Esophagus (tissue), 2 donors: Measurements from ENCODE around the gene COBL. TPM values are rescaled to one million over a fixed set of nuclear protein-coding genes. Genes with fewer than 3 reads are reported as not detected.

ENCODE experiments used
- H3K27ac ChIP-seq, 2 donors: one replicate each; pipeline ENCODE4 v1.5.1; 2013; ENCODE audit warnings: low read depth in 2 of 2, mild to moderate bottlenecking in 2 of 2, inconsistent platforms in 1 of 2, low read length in 1 of 2, moderate library complexity in 1 of 2
- H3K27me3 ChIP-seq, 2 donors: one replicate each; pipeline ENCODE4 v1.6.1; 2013; ENCODE audit warnings: low read length in 2 of 2, control low read depth in 1 of 2, mild to moderate bottlenecking in 1 of 2; ENCODE audit not compliant: insufficient read depth in 2 of 2, control insufficient read depth in 1 of 2
- H3K36me3 ChIP-seq, 2 donors: one replicate each; pipeline ENCODE4 v1.6.1; 2013; ENCODE audit warnings: low read length in 1 of 2; ENCODE audit not compliant: control insufficient read depth in 2 of 2, insufficient read depth in 2 of 2
- H3K4me1 ChIP-seq, 2 donors: one replicate each; pipeline ENCODE4 v1.6.1; 2013; ENCODE audit warnings: low read length in 1 of 2; ENCODE audit not compliant: control insufficient read depth in 2 of 2, insufficient read depth in 2 of 2
- H3K4me3 ChIP-seq, 2 donors: one replicate each; pipeline ENCODE4 v1.5.1; 2013; ENCODE audit warnings: low read length in 2 of 2, mild to moderate bottlenecking in 2 of 2, low read depth in 1 of 2, moderate library complexity in 1 of 2
- H3K9me3 ChIP-seq, 2 donors: one replicate each; pipeline ENCODE4 v1.6.1; 2013; ENCODE audit warnings: mild to moderate bottlenecking in 2 of 2, low read depth in 1 of 2, low read length in 1 of 2, moderate library complexity in 1 of 2; ENCODE audit not compliant: control insufficient read depth in 2 of 2, insufficient read depth in 1 of 2
- WGBS, 2 donors: extraction: QIAGEN DNeasy Blood & Tissue Kit; methylation state at CpG; one replicate each; pipeline ENCODE4 v1.1.7; 2013; 5-methylcytosine and 5-hydroxymethylcytosine counted together
- polyA plus RNA-seq, 2 donors: library from polyadenylated mRNA; stranded (reverse); fragments of 200-250 nt; gene quantifications; one replicate each; pipeline ENCODE4 v1.2.3, GENCODE V29; 2013
- donor health status: healthy with polysubstance abuse.
- donor health status: Bipolar disorder and iron deficiency.

Gene COBL
- polyA plus RNA-seq, 2 donors, result 3.6 to 6.1 TPM

DNA sequence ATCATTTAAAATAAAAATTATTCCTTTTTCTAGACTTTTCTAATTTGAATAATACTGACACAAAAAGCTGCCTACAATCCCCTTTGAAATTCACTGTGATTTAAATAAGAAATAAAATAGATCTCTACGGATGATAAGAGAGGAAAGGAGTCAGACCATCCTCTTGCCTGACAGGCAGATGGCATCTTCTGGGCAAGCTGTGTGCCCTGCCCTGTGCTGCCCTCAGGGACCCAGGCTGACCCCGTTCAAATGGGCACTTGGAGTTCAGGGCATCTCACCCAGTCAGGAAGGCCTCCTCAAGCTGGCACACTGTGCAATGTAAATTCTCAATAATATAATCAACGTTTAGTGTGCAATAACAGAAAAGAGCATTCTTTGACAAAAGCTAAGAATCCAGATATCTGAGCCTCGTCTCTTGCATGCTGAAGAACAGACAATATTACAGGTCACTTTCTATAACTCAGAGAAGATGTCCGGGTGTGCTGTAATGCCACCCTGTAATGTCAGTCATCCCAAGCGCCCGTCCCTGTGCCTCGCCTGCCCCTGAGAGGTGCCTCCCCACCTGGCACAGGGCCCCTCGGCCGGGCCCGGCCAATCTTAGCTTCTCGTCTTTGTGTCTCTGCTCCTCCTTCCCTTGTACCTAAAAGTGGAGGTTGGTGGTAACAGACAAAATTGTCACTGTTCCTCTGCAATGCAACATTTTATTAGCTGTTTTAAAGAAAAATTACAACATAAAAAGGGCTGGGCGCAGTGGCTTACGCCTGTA is 263.3 kb downstream of the COBL start:
- 89% methylated on average over 14 of the region's 14 CpGs for WGBS, 2 donors
- H3K27ac ChIP-seq, result no peak overlapping the region
- no peaks in the 10 kb centered on the region for H3K9me3 ChIP-seq
- no peaks in the 10 kb centered on the region for H3K4me1 ChIP-seq
- no peaks in the 10 kb centered on the region for H3K27me3 ChIP-seq
- no peaks in the 10 kb centered on the region for H3K36me3 ChIP-seq
- H3K4me3 ChIP-seq, result no peak overlapping the region

DNA sequence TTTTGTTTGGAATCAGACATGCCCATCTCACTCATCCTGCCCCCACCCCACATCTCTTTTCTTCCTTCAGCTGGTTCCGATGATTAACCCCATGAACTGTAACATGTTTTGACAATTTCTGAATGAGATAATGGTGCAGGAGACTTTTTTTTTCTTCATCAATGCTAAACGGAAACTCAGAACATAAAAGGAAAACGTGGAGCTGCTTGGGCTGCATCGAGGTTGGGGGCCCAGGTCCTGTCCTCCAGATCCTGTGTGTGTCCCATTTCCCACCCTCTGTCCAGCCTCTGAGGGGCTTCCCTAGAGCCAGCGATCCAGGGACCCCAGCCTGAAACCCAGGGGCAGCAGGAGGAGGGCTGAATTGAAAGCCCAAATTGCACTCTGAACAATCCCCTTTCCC is 270.1 kb downstream of the COBL start:
- no peaks in the 10 kb centered on the region for H3K27me3 ChIP-seq
- H3K4me3 ChIP-seq, result no peak overlapping the region
- H3K9me3 ChIP-seq, result no peaks in the 10 kb centered on the region
- H3K36me3 ChIP-seq, result no peaks in the 10 kb centered on the region
- 40 to 57% methylated on average over 5 of the region's 5 CpGs for WGBS, 2 donors
- H3K4me1 ChIP-seq, result peaks cover 0 to 2% of the 10 kb centered on the region in 2 donors
- H3K27ac ChIP-seq, result no peak overlapping the region

DNA sequence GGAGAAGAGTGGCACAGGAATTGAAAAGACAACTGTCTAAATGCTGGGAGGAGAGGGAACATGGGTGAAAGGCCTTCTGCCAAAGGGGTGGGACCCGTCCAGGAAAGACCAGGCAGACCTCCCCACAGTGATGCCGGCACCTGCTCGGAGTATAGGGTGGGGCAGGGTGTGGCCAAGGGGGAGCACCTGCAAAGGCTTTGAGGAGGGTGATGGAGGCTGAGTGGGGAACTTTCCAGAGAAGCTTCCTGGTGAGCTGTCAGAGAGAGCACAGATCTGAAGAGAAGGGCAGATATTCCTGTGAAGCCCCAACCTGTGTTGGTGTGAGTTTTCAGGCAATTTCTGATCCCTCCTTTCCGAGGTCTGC is 270.5 kb downstream of the COBL start:
- Histone ChIP-seq H3K27ac (no peak overlapping the region), H3K4me1 (peaks cover 0 to 2% of the 10 kb centered on the region in 2 donors), H3K4me3 (no peak overlapping the region), H3K36me3 (no peaks in the 10 kb centered on the region), H3K9me3 (no peaks in the 10 kb centered on the region), H3K27me3 (no peaks in the 10 kb centered on the region)
- 53 to 55% methylated on average over 4 of the region's 4 CpGs for WGBS, 2 donors

DNA sequence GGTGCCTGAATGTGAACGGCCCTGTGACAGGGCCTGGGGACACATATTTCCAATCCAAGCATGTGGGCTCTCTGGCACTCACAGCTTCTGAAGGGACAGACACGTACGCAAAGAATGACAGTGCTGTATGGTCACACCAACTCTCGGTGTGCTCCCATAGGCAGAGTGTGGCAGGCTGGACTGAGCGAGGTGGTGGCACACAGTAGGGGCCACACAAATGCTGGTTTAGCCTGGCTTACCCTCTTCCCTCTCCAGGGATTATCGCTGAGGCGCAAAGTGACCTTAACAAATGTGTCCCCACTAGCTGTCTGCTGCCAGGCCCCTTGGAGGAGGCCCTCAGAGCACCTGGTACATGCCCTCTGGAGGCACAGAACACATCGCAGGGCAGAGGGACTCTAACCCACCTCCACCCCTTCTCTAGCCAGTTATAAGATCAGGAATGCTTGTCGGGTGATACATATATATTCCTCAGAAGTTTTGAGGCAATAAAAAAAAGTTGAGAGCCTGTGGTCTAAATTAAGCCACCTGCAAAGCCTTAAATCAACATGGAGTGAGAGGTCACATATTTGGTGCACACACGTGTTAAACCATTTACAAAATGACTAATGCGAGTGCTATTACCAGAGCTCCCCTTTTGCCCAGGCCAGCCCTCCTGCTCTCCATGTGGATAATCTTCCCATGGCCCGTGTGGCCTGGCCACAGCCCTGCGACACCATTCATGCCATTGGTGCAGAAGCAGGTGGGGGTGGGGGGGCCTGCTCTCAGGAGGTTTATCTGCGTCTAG is 271.1 kb downstream of the COBL start:
- Histone ChIP-seq H3K27ac (no peak overlapping the region), H3K9me3 (no peaks in the 10 kb centered on the region), H3K27me3 (no peaks in the 10 kb centered on the region), H3K4me1 (peaks cover 0 to 2% of the 10 kb centered on the region in 2 donors), H3K36me3 (no peaks in the 10 kb centered on the region), H3K4me3 (no peak overlapping the region)
- 80 to 82% methylated on average over 14 of the region's 14 CpGs for WGBS, 2 donors

DNA sequence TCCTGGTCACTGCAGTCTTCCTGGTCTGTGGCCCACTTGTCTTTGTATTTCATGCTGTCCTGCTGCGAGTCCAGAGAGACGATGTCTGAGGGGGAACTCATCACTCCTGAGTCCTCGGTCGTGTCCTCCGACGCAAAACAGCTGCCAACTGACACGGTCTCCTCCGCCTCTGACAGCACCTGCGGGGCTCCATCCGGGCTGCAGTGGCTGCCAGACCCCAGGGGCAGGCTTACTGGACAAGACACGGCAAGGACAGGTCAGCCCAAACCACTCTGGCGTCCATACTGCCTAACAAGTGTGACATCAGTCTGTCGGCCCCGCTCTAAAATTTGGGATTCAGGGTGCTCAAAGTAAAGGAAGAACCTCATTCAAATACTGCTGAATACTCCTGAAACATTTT is 273.1 kb downstream of the COBL start:
- H3K36me3 ChIP-seq, result no peaks in the 10 kb centered on the region
- H3K4me1 ChIP-seq, result peaks cover 0 to 2% of the 10 kb centered on the region in 2 donors
- no peak overlapping the region for H3K4me3 ChIP-seq
- no peaks in the 10 kb centered on the region for H3K9me3 ChIP-seq
- no peaks in the 10 kb centered on the region for H3K27me3 ChIP-seq
- WGBS, 2 donors, result 87% methylated on average over 14 of the region's 14 CpGs
- H3K27ac ChIP-seq, result no peak overlapping the region

DNA sequence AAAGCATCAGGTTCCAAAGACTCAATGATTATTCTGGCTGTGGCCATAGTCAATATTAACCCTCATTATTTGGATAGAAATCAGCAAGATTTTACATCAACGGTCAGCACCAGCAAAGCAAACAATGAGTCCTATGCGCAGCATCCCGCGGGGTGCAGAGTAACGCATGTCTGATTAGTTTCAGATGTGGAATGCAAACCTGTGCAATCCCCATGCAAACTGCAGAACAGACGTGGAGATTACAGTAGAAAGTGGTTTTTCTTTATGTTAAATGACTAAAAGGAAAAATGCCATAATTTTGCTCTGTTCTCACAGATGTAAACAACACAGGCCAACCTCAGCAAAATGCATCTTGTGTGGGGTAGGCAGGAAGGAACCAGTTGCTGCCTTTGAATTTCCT is 275.8 kb downstream of the COBL start:
- Histone ChIP-seq H3K4me1 (peaks cover 0 to 2% of the 10 kb centered on the region in 2 donors), H3K9me3 (no peaks in the 10 kb centered on the region), H3K36me3 (no peaks in the 10 kb centered on the region), H3K27me3 (no peaks in the 10 kb centered on the region), H3K4me3 (no peak overlapping the region), H3K27ac (no peak overlapping the region)
- 59 to 62% methylated on average over 6 of the region's 6 CpGs for WGBS, 2 donors

DNA sequence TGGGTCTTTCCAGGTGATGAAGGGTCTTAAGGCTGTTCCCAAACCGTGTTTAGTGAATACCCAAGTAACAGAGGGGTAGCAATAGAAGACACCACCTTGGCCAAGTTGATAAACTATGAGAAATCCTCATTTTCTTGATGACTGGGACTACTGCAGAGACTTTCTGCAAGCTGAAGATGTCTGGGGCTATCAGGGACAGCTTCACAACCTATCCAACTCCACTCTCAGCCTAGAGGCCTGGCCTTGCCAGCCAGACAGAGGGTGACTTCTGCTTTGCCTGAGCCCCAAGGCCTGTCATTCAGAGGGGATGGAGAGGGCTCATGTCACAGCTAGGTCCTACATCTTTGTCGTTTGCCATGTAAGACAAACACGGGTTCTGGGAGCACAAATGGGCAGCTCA is 278.0 kb downstream of the COBL start:
- Histone ChIP-seq H3K27me3 (no peaks in the 10 kb centered on the region), H3K36me3 (no peaks in the 10 kb centered on the region), H3K4me1 (peaks cover 0 to 3% of the 10 kb centered on the region in 2 donors), H3K27ac (no peak overlapping the region), H3K4me3 (no peak overlapping the region), H3K9me3 (no peaks in the 10 kb centered on the region)
- WGBS, 2 donors, result 88 to 89% methylated on average over 3 of the region's 3 CpGs

DNA sequence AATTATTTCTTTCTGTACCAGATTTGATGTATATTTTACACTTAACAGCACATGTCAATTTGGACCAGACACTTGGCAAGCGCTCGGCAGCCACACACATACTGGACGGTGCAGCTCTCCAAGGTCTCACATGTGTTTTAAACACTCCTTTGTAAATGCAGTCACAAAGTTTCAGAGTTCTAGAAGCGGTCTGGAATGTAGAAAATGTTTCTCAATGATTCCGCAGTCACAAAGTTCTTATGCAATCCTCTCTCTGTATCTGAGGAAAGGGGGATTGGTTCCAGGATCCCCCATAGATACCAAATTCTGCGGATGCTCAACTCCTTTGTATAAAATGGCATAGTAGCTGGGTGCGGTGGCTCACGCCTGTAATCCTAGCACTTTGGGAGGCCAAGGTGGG is 280.9 kb downstream of the COBL start:
- Histone ChIP-seq H3K27ac (no peak overlapping the region), H3K9me3 (no peaks in the 10 kb centered on the region), H3K4me3 (no peak overlapping the region), H3K27me3 (no peaks in the 10 kb centered on the region), H3K36me3 (peaks cover 0 to 4% of the 10 kb centered on the region in 2 donors), H3K4me1 (peaks cover 0 to 3% of the 10 kb centered on the region in 2 donors)
- WGBS, 2 donors, result 81 to 91% methylated on average over 8 of the region's 8 CpGs

DNA sequence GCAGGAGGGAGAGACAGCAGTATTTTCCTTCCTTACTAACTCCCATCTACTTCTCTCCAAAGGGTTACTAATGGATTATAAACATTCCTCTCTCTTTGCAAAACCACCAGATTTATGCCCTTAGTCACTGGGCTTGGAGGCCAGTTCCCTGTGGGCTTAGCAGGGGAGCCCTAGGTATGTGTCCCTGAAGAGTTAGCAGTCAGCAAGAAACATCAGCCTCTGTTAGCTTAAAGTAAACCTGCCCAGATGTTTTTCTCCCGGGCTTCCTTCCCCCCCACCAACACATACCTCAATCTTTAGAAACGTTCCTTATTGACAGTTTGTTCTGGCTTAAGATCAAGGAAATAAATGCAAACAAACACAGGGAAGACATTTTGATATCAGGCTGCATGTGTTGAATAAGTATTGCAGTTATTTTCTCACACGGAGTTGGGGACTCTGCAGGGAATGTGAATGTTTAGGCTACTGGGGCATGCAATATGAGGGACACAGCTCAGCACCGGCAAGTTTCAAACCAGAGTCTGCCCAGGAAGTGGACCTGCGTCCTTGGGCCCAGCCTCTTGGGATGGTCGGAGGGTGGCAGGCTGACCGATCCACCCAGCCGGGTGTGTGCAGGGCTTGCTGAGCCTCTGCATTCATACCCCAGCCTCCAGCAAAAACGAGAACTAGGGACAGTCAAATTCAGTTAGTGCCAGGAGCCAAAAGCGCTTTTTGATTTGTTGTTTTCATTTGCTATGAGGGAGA is 281.9 kb downstream of the COBL start:
- WGBS, 2 donors, result 45% methylated on average over 10 of the region's 10 CpGs
- H3K27ac ChIP-seq, result no peak overlapping the region
- H3K9me3 ChIP-seq, result no peaks in the 10 kb centered on the region
- no peaks in the 10 kb centered on the region for H3K27me3 ChIP-seq
- peaks cover 0 to 3% of the 10 kb centered on the region in 2 donors for H3K4me1 ChIP-seq
- H3K36me3 ChIP-seq, result peaks cover 0 to 4% of the 10 kb centered on the region in 2 donors
- H3K4me3 ChIP-seq, result no peak overlapping the region
